ENCODE results near the gene NTRK2.

- TF ChIP-seq CTCF (IDR thresholded peaks at IDR 0.05): no peak
- TF ChIP-seq POLR2A (IDR thresholded peaks at IDR 0.05): no peak
- TF ChIP-seq EP300 (IDR thresholded peaks at IDR 0.05): no peak
Measured at GRCh38 chr9:84799251-84799650, 129.7 kb downstream of the NTRK2 start.

Data from gastroesophageal sphincter (tissue), 3 donors.